HUES64 (cell line): ENCODE results near the gene RAPGEF5.

Experiments used
- H3K27ac ChIP-seq: 2 replicates; pipeline ENCODE4 v1.7.0; 2013; ENCODE audit warnings: low read depth, low read length, inconsistent platforms
- H3K27me3 ChIP-seq: 2 replicates; pipeline ENCODE4 v1.6.1; 2013; ENCODE audit warnings: mild to moderate bottlenecking, low read length; ENCODE audit not compliant: insufficient read depth
- H3K36me3 ChIP-seq: 2 replicates; pipeline ENCODE4 v1.6.1; 2013; ENCODE audit warnings: mild to moderate bottlenecking, low read length; ENCODE audit not compliant: insufficient read depth
- H3K4me1 ChIP-seq: 2 replicates; pipeline ENCODE4 v1.6.1; 2013; ENCODE audit warnings: mild to moderate bottlenecking, low read length, moderate library complexity; ENCODE audit not compliant: insufficient read depth
- H3K4me3 ChIP-seq: 2 replicates; pipeline ENCODE4 v1.5.1; 2013; ENCODE audit warnings: mild to moderate bottlenecking, low read length, moderate library complexity
- H3K9ac ChIP-seq: 2 replicates; pipeline ENCODE4 v1.6.1; 2013; ENCODE audit warnings: mild to moderate bottlenecking, low read depth, low read length
- H3K9me3 ChIP-seq: 2 replicates; pipeline ENCODE4 v1.6.1; 2013; ENCODE audit warnings: low read depth, low read length; ENCODE audit not compliant: insufficient read depth
- WGBS: fragments of 150-250, 120-280 bp; methylation state at CpG from one replicate; pipeline ENCODE4 v1.1.7; 2013; ENCODE audit warnings: missing lambda C conversion rate; 5-methylcytosine and 5-hydroxymethylcytosine counted together

Gene RAPGEF5

DNA sequence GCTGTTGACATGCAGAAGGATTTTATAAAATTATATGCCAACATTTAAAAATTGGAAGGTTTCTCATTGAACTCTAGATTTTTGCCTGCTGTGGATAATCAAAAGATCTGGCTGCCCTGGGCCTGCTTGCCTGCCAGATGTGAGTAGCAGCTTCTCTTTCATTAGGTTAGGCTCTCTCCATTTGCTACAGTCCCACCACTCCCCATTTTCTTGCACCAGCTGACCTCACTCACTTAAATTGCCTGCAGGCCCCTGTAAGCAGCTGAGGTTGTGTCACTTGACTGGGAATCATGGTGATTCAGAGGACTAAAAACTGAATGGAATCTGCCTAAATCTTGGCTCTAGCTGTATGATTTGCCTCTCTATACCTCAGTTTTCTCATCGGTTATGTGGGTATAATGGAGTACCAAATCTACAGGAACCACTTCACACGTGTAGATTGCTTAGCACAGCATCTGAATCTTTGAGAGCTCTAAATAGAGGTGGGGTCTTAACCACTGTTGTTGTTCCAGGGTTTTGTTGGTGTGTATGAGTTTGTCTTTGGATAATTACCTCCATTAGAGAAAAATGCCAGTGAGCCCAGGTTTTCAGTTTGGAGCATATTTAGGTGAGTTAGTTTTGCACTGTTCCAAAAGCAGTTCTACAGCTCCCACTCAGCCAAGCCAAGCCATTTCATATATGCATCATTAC is 18.6 kb upstream of the RAPGEF5 start:
- H3K27me3 ChIP-seq = no peaks in the 10 kb centered on the region
- no peak overlapping the region for H3K4me3 ChIP-seq
- no peaks in the 10 kb centered on the region for H3K9me3 ChIP-seq
- H3K4me1 ChIP-seq = no peaks in the 10 kb centered on the region
- H3K9ac ChIP-seq = no peak overlapping the region
- WGBS = 89% methylated on average over 2 of the region's 2 CpGs
- H3K27ac ChIP-seq = no peak overlapping the region
- no peaks in the 10 kb centered on the region for H3K36me3 ChIP-seq

DNA sequence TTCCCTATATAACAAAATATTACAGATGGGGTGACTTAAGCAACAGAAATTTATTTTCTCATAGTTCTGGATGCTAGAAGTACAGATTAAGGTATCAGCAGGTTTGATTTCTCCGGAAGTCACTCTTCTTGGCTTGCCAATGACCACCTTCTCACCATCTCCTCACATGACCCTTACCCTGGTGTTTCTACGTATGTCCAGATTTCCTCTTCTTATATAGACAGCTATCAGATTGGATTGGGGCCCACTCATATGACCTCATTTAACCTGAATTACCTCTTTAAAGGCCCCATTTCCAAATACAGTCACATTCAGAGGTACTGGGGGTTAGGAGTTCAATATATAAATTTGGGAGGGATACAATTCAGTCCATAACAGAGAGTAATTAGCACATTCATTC is 17.0 kb upstream of the RAPGEF5 start:
- Histone ChIP-seq H3K9ac (no peak overlapping the region), H3K36me3 (no peaks in the 10 kb centered on the region), H3K4me3 (no peak overlapping the region), H3K9me3 (no peaks in the 10 kb centered on the region), H3K27ac (no peak overlapping the region), H3K4me1 (no peaks in the 10 kb centered on the region), H3K27me3 (no peaks in the 10 kb centered on the region)
- WGBS = 96% methylated on average over 2 of the region's 2 CpGs

DNA sequence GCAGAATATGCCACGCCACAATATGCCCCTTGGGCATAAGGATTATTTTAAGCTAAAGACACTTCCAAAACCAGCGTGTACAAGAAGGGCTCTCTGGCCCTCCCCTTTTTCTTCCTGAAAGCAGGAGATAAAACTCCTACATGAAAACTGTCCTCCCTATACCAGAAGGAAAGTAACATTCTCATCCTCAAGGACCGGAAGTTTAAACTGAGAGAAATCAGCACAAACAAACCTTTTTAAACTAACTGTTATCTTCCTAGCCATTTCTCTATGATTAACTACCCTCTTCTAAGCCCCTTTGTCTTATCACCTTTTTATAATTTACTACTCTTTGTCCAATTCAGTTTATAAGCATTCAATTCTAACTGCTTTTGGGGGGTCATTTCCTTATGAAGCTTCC is 16.4 kb upstream of the RAPGEF5 start:
- H3K4me1 ChIP-seq = no peaks in the 10 kb centered on the region
- H3K9ac ChIP-seq = no peak overlapping the region
- 93% methylated on average over 3 of the region's 3 CpGs for WGBS
- H3K9me3 ChIP-seq = no peaks in the 10 kb centered on the region
- H3K27ac ChIP-seq = no peak overlapping the region
- H3K4me3 ChIP-seq = no peak overlapping the region
- H3K27me3 ChIP-seq = no peaks in the 10 kb centered on the region
- no peaks in the 10 kb centered on the region for H3K36me3 ChIP-seq

DNA sequence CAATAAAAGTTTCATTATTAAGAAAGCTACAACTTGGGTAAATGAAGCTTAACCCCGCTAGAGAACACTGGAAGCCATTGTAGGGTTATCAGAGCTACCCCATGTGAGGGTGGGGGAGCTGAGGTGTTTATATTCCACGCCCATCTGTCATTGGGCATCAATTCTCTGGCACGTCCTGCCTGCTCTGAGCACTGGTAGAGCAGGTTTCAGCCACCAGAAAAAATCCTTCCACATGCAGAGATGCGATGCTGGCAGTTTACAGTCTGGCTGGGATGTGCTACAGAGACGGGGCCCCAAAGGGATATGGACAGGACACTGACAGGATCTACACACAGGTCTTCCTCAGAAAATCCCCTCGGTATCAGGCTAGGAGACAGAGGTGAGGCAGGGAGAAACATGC is 15.9 kb upstream of the RAPGEF5 start:
- Histone ChIP-seq H3K9me3 (no peaks in the 10 kb centered on the region), H3K36me3 (no peaks in the 10 kb centered on the region), H3K27ac (no peak overlapping the region), H3K27me3 (no peaks in the 10 kb centered on the region), H3K4me3 (no peak overlapping the region), H3K4me1 (no peaks in the 10 kb centered on the region), H3K9ac (no peak overlapping the region)
- 90% methylated on average over 6 of the region's 6 CpGs for WGBS

DNA sequence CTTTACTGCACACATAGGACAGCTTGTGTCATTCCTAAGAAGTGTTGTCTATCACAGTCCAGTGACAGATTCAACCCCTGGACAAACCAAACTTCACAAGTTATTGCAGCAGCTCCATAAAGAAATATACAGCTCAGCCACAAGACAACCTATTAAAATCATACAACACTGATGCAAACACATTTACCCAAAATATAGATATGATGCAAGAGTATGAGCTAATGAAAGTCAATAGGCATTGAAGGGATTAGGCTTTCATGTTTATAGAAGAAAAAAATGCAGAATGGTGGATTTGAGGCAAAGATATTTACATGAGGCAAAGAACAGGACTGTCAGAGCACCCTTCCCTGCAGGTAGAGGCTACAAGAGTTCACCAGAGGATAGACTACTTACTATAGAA is 14.9 kb upstream of the RAPGEF5 start:
- Histone ChIP-seq H3K4me3 (no peak overlapping the region), H3K36me3 (no peaks in the 10 kb centered on the region), H3K9ac (no peak overlapping the region), H3K9me3 (no peaks in the 10 kb centered on the region), H3K27me3 (no peaks in the 10 kb centered on the region), H3K27ac (no peak overlapping the region), H3K4me1 (no peaks in the 10 kb centered on the region)

DNA sequence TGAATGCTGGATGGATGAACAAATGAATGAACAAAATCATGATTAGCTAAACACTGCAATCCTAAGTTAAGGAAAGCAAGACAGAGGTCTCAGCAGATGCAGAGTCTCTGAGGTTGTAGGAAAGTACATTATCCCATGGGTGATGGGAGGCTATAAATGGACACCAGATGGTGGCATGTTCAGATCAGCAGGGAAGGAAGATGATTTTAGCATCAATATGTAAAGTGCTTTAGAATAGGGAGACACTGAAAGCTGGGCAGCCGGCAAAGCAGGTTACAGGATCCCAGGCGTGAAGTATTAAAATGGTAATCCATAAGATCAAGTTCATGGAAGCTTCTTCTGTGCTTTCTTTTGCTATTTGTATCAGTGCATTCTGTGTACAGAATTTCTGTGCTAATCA is 7.9 kb upstream of the RAPGEF5 start:
- no peaks in the 10 kb centered on the region for H3K4me1 ChIP-seq
- H3K27me3 ChIP-seq = no peaks in the 10 kb centered on the region
- H3K9ac ChIP-seq = no peak overlapping the region
- H3K4me3 ChIP-seq = no peak overlapping the region
- no peak overlapping the region for H3K27ac ChIP-seq
- H3K9me3 ChIP-seq = no peaks in the 10 kb centered on the region
- H3K36me3 ChIP-seq = no peaks in the 10 kb centered on the region
- WGBS = 95% methylated on average over 2 of the region's 2 CpGs

DNA sequence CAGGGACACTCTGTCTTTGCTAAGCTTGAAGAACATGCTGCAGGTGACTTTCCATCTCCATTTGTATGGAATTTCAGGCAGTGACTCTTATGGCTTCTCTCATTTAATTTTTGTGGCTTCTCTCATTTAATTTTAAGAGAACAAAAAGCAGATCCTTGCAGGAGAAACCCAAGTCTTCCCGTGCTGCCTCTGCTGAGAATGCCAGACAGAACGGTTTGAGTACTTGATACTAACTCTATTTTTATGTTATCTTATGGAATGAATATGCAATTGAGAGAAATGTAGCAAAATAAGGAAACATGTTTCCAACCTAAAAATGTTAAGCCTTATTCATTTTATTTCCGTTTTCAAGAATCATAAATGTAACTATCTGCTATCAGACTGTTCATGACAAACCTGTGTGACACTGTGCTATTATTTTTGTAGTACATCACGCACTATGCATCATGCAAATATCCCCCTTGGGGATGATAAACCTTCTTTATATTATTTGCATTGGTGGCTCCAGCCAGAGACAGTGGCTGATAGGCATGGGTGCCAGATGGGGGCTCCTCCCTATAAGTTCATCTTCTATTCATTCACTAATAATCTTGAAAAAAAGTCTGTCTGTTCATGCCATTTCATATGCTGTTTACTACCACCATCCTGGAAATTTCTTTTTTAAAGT is 6.9 kb upstream of the RAPGEF5 start:
- no peak overlapping the region for H3K9ac ChIP-seq
- H3K9me3 ChIP-seq = no peaks in the 10 kb centered on the region
- H3K27me3 ChIP-seq = peaks cover under 1% of the 10 kb centered on the region; the same call in 1 of the 2 replicates
- no peaks in the 10 kb centered on the region for H3K36me3 ChIP-seq
- no peak overlapping the region for H3K4me3 ChIP-seq
- no peak overlapping the region for H3K27ac ChIP-seq
- H3K4me1 ChIP-seq = no peaks in the 10 kb centered on the region
- WGBS = 95% methylated on average over 3 of the region's 4 CpGs

DNA sequence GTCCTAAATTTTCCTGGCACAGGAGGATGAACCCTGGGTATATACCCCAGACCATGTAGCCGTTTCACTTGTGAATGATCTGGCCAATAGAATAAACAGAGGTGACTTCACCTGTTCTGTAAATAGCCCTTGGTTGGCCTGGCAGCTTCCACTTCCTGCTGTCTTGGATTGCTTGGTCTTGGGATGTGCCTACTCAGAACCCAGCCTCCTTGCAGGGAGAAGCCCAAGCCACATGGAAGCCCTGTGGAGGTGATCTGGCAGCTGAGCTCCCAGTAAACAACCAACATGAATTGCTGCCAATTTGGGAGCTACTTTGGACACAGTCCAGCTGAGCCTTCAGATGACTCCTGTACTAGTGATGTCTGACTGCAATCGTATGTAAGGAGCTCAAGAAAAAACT is 4.8 kb upstream of the RAPGEF5 start:
- Histone ChIP-seq H3K27me3 (peaks cover 16% of the 10 kb centered on the region), H3K36me3 (no peaks in the 10 kb centered on the region), H3K9ac (no peak overlapping the region), H3K4me3 (no peak overlapping the region), H3K27ac (no peak overlapping the region), H3K4me1 (peaks cover 6% of the 10 kb centered on the region; the same call in 1 of the 2 replicates), H3K9me3 (no peaks in the 10 kb centered on the region)
- WGBS = 91% methylated on average over 2 of the region's 2 CpGs

DNA sequence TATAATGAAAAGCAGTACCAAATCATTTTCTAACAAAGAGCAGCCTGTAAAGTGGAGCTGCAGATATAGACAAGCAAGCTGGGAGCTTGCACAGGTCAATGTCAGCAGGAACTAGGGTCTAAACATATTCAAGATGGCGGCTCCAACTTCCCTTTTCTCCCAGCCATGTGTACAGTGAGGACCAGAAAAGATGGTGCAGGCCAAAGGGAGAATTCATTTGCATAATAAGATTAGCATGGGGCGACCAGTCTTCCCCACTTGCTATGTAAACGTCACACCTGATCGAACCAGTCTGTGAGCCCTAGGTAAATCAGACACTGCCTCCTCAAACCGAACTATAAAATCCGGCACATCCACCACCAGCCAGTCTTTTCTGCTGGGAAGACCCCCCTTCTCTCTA is 4.4 kb upstream of the RAPGEF5 start:
- Histone ChIP-seq H3K4me1 (peaks cover 6% of the 10 kb centered on the region; the same call in 1 of the 2 replicates), H3K27ac (no peak overlapping the region), H3K4me3 (no peak overlapping the region), H3K27me3 (peaks cover 16% of the 10 kb centered on the region), H3K36me3 (no peaks in the 10 kb centered on the region), H3K9ac (no peak overlapping the region), H3K9me3 (no peaks in the 10 kb centered on the region)
- WGBS = 93% methylated on average over 6 of the region's 6 CpGs

DNA sequence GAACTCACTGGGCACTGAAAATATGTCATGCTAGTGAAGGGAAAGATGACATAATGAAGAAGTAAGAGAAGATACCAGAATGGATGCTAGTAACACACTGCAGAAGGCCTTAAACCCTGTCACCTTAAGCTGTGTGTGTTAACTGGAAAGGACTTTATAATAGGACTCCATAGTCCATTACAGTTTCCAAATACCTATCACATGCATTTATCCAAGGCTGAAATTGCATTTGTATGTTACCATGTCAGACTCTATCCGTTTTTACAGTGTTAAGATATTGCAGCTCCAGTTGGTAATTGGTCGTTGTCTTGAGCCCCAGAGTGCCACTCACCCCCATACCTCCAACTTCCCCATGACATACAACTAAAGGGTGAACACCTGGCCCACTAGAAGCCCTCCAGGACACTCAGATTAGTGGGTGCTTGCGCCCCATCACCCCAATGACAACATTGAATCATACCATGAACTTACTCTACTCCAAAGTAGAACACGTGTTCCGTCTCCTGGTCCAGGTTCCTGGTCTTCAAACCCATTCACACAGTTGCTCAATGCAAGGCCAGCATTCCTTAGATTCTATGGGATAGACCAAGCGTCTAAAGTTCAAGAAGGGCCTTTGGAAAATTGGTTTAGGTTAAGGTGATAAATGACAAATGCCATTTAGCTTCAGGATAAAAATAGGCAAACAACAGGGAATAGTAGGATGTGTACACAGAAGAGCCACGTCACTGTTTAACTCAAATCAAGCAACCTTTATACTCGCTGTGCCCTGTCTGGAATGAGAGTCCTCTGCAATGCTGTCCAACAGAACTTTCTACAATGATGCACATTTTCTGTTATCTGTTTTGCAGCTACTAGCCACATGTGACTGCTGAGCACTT is 2.1 kb upstream of the RAPGEF5 start:
- Histone ChIP-seq H3K9me3 (no peaks in the 10 kb centered on the region), H3K36me3 (no peaks in the 10 kb centered on the region), H3K9ac (no peak overlapping the region), H3K4me3 (no peak overlapping the region), H3K27me3 (peaks cover 29% of the 10 kb centered on the region), H3K27ac (no peak overlapping the region), H3K4me1 (peaks cover 12% of the 10 kb centered on the region; the same call in 1 of the 2 replicates)
- 94% methylated on average over 8 of the region's 8 CpGs for WGBS
